Measurements from ENCODE around the gene CHST12.
"Not testable (repeated sequence)": the region's sequence is repeated elsewhere in the genome, so short reads cannot be mapped to it uniquely, and the experiment has no call there.

CHST12 gene

GRCh38 chr7:2437537-2438148 lies 34.2 kb downstream of the CHST12 start:
- DNase-seq, result no peak

GRCh38 chr7:2438186-2438585 lies 34.8 kb downstream of the CHST12 start:
- no peak for DNase-seq

- no peak for DNase-seq
Observed at GRCh38 chr7:2438775-2439174, 35.4 kb downstream of the CHST12 start.

GRCh38 chr7:2440608-2441245 lies 37.3 kb downstream of the CHST12 start:
- no peak for DNase-seq

GRCh38 chr7:2441430-2442058 lies 38.1 kb downstream of the CHST12 start:
- no peak for DNase-seq

- DNase-seq, result no peak
Observed at GRCh38 chr7:2443491-2443890, 40.1 kb downstream of the CHST12 start.

- DNase-seq, result no peak
Observed at GRCh38 chr7:2444476-2444875, 41.1 kb downstream of the CHST12 start.

GRCh38 chr7:2445047-2445446 lies 41.6 kb downstream of the CHST12 start:
- DNase-seq, result no peak

- no peak for DNase-seq
Observed at GRCh38 chr7:2445898-2446555, 42.6 kb downstream of the CHST12 start.

GRCh38 chr7:2446676-2447075 lies 43.3 kb downstream of the CHST12 start:
- no peak for DNase-seq

- DNase-seq, result no peak
Observed at GRCh38 chr7:2450198-2451107, 47.0 kb downstream of the CHST12 start.

GRCh38 chr7:2451171-2452073 lies 48.0 kb downstream of the CHST12 start:
- DNase-seq, result peak; percentile 71

GRCh38 chr7:2452074-2452507 lies 48.7 kb downstream of the CHST12 start:
- no peak for DNase-seq

- no peak for DNase-seq
Observed at GRCh38 chr7:2452643-2453270, 49.3 kb downstream of the CHST12 start.

GRCh38 chr7:2453849-2454248 lies 50.4 kb downstream of the CHST12 start:
- DNase-seq, result not testable (repeated sequence)

- no peak for DNase-seq
Observed at GRCh38 chr7:2459674-2460073, 56.3 kb downstream of the CHST12 start.

GRCh38 chr7:2460188-2460587 lies 56.8 kb downstream of the CHST12 start:
- no peak for DNase-seq

GRCh38 chr7:2460641-2461040 lies 57.2 kb downstream of the CHST12 start:
- DNase-seq, result no peak

- DNase-seq, result no peak
Observed at GRCh38 chr7:2461268-2462026, 58.0 kb downstream of the CHST12 start.

- DNase-seq, result no peak
Observed at GRCh38 chr7:2462731-2463130, 59.3 kb downstream of the CHST12 start.

Measured in GDM1 (cell line).